ENCODE measurements around the gene CUEDC2. TPM values are rescaled to one million over a fixed set of nuclear protein-coding genes. Genes with fewer than 3 reads are reported as not detected.

CUEDC2 gene
- polyA plus RNA-seq, 1 donor = 38.7 TPM

DNA sequence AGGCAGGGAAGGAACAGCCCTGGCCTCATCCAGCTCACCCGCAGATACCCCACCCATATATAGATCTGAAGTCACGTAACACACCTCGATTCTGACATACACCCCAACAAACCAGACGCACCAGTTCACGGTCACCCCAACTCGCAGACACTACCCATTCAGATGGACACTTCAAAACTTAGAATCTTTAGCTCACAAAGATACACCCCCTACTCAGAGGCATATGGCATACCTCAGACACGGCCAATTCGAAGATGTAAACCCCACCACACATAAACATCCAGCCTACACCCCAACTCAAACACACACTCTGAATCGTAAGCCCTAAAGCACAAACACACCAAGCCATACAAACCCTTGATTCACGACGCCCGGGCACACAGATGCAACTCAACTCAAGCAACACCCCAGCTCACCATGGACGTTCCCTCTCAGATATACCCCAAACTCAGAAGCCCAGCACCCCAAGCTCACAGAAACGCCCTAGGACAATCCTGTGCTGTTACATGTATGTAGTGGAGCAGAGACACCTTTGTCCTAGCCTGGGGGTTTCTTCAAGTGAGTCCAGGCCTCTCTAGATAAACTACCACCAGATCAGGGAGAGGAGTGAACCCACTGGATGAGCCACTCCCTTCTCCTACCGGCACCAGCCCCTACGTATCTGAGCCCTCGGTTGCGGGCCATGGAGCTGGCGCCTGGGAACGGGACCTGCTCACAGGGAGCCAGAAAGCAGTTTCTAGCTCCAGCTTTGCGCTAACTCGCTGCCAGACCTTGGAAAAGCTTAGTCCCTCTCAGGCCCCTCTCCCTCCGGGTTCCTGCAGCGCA lies 22.6 kb downstream of the CUEDC2 start:
- DNase-seq = no peak
- WGBS (ENCODE audit: insufficient coverage, low lambda C conversion rate) = 40% methylated on average over 2 of the region's 24 CpGs
- H3K27me3 ChIP-seq (ENCODE audit: control insufficient read depth, insufficient read depth, low read length) = peaks cover 64% of the 10 kb centered on the region
- peaks cover 29% of the 10 kb centered on the region for H3K4me1 ChIP-seq (ENCODE audit: control insufficient read depth, insufficient read depth, low read length)
- peak overlapping the region; percentile 80 for H3K27ac ChIP-seq (ENCODE audit: low read length)
- peak overlapping the region; percentile 49 for H3K4me3 ChIP-seq (ENCODE audit: low read length)
- H3K36me3 ChIP-seq (ENCODE audit: control insufficient read depth, insufficient read depth, low read length) = peaks cover 9% of the 10 kb centered on the region
- peaks cover 6% of the 10 kb centered on the region for H3K9me3 ChIP-seq (ENCODE audit: control insufficient read depth, low read depth, low read length)

DNA sequence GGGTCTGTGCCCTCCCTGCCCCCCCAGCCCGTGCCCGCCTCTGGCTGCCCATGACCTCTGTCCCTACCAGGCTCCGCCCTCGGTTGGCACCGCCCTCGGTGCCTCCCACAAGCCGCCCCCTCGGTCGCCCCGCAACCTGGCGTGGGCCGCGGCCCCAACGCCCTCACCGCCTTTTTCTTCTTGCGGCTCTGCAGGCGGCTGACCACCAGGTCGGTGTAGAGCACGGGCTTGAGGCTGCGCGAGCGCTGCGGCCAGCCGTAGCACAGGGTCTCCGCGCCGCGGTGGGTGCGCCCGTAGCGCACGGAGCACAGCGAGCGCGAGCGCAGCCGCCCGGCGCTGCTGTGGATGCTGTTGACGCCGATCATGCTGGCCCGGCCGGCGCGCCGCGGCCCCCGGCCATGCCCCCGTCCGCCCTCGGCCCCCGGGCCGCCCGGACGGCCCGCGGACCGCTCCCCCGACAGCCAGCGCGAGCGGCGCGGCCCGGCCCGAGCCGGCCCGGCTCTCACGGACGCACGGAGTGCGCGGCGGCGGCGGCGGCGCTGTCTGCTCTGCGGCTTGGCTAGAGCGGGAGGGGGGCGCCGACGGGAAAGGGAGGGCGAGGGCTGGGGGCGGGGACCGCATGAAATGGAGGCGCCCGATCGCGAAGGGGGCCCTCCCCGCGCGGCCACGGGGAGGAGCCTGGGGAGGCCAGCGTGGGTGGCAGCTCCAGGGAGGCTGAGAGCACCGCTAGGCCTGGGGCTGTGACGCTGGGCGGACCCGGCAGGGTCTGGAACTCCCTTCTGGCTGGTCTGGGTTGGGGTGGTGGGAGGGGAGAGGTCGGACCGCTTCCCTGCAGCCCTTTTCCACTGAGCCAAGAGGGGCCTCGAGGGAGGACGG lies 23.4 kb downstream of the CUEDC2 start:
- peak overlapping the region; percentile 80 for H3K27ac ChIP-seq (ENCODE audit: low read length)
- peaks cover 29% of the 10 kb centered on the region for H3K4me1 ChIP-seq (ENCODE audit: control insufficient read depth, insufficient read depth, low read length)
- peak; percentile 66 to 70 for DNase-seq
- no CpG with 5 or more reads among the region's 103 CpGs for WGBS (ENCODE audit: insufficient coverage, low lambda C conversion rate)
- peak overlapping the region; percentile 49 for H3K4me3 ChIP-seq (ENCODE audit: low read length)
- H3K9me3 ChIP-seq (ENCODE audit: control insufficient read depth, low read depth, low read length) = peaks cover 3% of the 10 kb centered on the region
- peaks cover 16% of the 10 kb centered on the region for H3K36me3 ChIP-seq (ENCODE audit: control insufficient read depth, insufficient read depth, low read length)
- peaks cover 61% of the 10 kb centered on the region for H3K27me3 ChIP-seq (ENCODE audit: control insufficient read depth, insufficient read depth, low read length)

GRCh38 chr10:102408131-102408727 lies 24.1 kb downstream of the CUEDC2 start:
- Histone ChIP-seq H3K27me3 (ENCODE audit: control insufficient read depth, insufficient read depth, low read length) (peaks cover 56% of the 10 kb centered on the region), H3K9me3 (ENCODE audit: control insufficient read depth, low read depth, low read length) (peaks cover 3% of the 10 kb centered on the region), H3K27ac (ENCODE audit: low read length) (peak overlapping the region; percentile 78), H3K4me1 (ENCODE audit: control insufficient read depth, insufficient read depth, low read length) (peaks cover 25% of the 10 kb centered on the region), H3K36me3 (ENCODE audit: control insufficient read depth, insufficient read depth, low read length) (peaks cover 23% of the 10 kb centered on the region), H3K4me3 (ENCODE audit: low read length) (peak overlapping the region; percentile 45)
- DNase-seq = no peak
- WGBS (ENCODE audit: insufficient coverage, low lambda C conversion rate) = no CpG with 5 or more reads among the region's 14 CpGs

DNA sequence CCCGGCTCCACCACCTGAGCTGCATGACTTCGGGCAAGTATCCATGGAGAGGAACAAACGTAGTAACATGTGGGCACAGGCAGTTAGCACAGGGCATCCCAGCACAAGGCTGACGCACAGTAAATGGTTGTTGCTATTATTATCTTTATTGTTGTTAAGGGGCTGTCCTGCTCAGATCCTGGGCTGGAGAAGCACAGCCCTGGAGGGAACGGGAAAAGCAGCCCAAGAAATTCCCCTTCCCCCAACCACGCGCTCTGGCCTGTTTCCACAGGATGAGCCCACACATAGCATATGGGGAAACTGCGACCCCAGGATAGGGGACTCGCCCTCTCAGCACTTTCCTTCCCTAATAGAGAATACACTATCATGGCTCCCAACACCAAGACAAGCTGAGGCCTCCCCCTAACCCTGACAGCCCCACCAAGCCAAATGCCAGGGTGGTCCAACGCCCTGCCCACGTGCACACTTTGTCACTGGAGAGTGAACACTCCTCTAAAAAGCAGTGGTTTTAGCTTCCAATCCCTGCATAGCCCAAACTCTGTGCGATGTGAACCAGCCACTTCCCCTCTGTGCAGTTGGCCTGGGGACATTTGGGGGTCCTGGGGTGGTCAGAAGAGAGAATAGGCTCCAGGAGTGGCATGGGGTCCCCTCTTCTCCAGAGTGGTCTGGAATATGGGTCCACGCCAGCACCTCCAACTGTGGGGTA lies 24.8 kb downstream of the CUEDC2 start:
- Histone ChIP-seq H3K9me3 (ENCODE audit: control insufficient read depth, low read depth, low read length) (peaks cover 3% of the 10 kb centered on the region), H3K4me3 (ENCODE audit: low read length) (peak overlapping the region; percentile 17), H3K27ac (ENCODE audit: low read length) (peak overlapping the region; percentile 78), H3K36me3 (ENCODE audit: control insufficient read depth, insufficient read depth, low read length) (peaks cover 26% of the 10 kb centered on the region), H3K27me3 (ENCODE audit: control insufficient read depth, insufficient read depth, low read length) (peaks cover 50% of the 10 kb centered on the region), H3K4me1 (ENCODE audit: control insufficient read depth, insufficient read depth, low read length) (peaks cover 22% of the 10 kb centered on the region)
- no peak for DNase-seq
- WGBS (ENCODE audit: insufficient coverage, low lambda C conversion rate) = no CpG with 5 or more reads among the region's 13 CpGs

- WGBS (ENCODE audit: insufficient coverage, low lambda C conversion rate) = no CpG with 5 or more reads among the region's 2 CpGs
- peaks cover 42% of the 10 kb centered on the region for H3K27me3 ChIP-seq (ENCODE audit: control insufficient read depth, insufficient read depth, low read length)
- H3K27ac ChIP-seq (ENCODE audit: low read length) = peak overlapping the region; percentile 78
- peaks cover 24% of the 10 kb centered on the region for H3K4me1 ChIP-seq (ENCODE audit: control insufficient read depth, insufficient read depth, low read length)
- H3K9me3 ChIP-seq (ENCODE audit: control insufficient read depth, low read depth, low read length) = peaks cover 3% of the 10 kb centered on the region
- H3K4me3 ChIP-seq (ENCODE audit: low read length) = no peak overlapping the region
- peaks cover 31% of the 10 kb centered on the region for H3K36me3 ChIP-seq (ENCODE audit: control insufficient read depth, insufficient read depth, low read length)
- no peak for DNase-seq
Measured at GRCh38 chr10:102406815-102407214, 25.6 kb downstream of the CUEDC2 start.

DNA sequence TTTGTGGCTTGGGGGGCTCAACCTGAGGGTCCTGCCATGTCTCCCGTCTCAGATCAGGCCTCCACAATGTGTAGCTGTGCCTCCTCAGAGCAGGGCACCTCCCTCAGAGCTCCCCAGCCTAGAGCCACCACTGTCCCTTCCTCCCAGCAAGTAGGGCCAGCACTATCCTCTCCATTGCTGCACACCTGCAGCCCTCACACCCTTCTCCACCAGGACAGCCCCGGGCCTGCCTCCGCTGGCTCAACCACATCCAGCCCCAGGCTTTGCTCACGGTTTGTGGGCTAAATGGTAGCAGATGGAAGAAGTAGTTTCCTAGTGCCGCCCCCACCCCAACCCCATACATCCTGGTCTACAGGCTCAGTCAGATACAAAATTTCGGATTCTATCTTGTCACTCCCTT lies 26.7 kb downstream of the CUEDC2 start:
- Histone ChIP-seq H3K4me1 (ENCODE audit: control insufficient read depth, insufficient read depth, low read length) (peaks cover 23% of the 10 kb centered on the region), H3K27me3 (ENCODE audit: control insufficient read depth, insufficient read depth, low read length) (peaks cover 30% of the 10 kb centered on the region), H3K9me3 (ENCODE audit: control insufficient read depth, low read depth, low read length) (peaks cover 3% of the 10 kb centered on the region), H3K36me3 (ENCODE audit: control insufficient read depth, insufficient read depth, low read length) (peaks cover 43% of the 10 kb centered on the region), H3K27ac (ENCODE audit: low read length) (no peak overlapping the region), H3K4me3 (ENCODE audit: low read length) (no peak overlapping the region)
- no CpG with 5 or more reads among the region's 6 CpGs for WGBS (ENCODE audit: insufficient coverage, low lambda C conversion rate)
- DNase-seq = no peak

DNA sequence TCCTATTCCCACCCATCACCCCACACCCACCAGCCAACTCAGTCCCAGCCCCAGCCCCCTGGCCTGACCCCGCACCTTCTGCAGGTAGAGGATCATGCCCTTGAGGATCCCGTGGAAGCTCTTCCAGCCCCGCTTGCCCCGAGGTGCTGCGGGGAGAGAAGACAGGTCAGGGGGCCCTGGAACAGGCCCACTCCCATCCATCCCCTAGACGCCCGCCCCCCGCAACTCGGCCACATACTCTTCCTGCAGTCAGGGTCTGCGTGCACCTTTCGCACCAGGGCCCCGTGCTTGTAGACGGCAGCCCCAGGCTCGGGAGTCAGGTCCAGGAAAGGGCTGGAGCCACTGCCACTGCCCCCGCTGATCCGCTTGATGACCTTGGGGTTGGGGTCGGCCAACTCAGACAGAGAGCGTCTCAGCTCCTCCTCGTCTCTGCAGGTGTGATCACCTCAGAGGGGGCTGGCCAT lies 27.2 kb downstream of the CUEDC2 start:
- Histone ChIP-seq H3K36me3 (ENCODE audit: control insufficient read depth, insufficient read depth, low read length) (peaks cover 48% of the 10 kb centered on the region), H3K9me3 (ENCODE audit: control insufficient read depth, low read depth, low read length) (peaks cover 3% of the 10 kb centered on the region), H3K27me3 (ENCODE audit: control insufficient read depth, insufficient read depth, low read length) (peaks cover 26% of the 10 kb centered on the region), H3K27ac (ENCODE audit: low read length) (no peak overlapping the region), H3K4me3 (ENCODE audit: low read length) (no peak overlapping the region), H3K4me1 (ENCODE audit: control insufficient read depth, insufficient read depth, low read length) (peaks cover 18% of the 10 kb centered on the region)
- WGBS (ENCODE audit: insufficient coverage, low lambda C conversion rate) = no CpG with 5 or more reads among the region's 19 CpGs
- DNase-seq = no peak

GRCh38 chr10:102404361-102405107 lies 27.8 kb downstream of the CUEDC2 start:
- WGBS (ENCODE audit: insufficient coverage, low lambda C conversion rate) = no CpG with 5 or more reads among the region's 17 CpGs
- Histone ChIP-seq H3K36me3 (ENCODE audit: control insufficient read depth, insufficient read depth, low read length) (peaks cover 52% of the 10 kb centered on the region), H3K4me1 (ENCODE audit: control insufficient read depth, insufficient read depth, low read length) (peaks cover 15% of the 10 kb centered on the region), H3K9me3 (ENCODE audit: control insufficient read depth, low read depth, low read length) (peaks cover 3% of the 10 kb centered on the region), H3K4me3 (ENCODE audit: low read length) (no peak overlapping the region), H3K27ac (ENCODE audit: low read length) (no peak overlapping the region), H3K27me3 (ENCODE audit: control insufficient read depth, insufficient read depth, low read length) (peaks cover 19% of the 10 kb centered on the region)
- DNase-seq = no peak

GRCh38 chr10:102403115-102403514 lies 29.3 kb downstream of the CUEDC2 start:
- no peak overlapping the region for H3K27ac ChIP-seq (ENCODE audit: low read length)
- no peak for DNase-seq
- H3K36me3 ChIP-seq (ENCODE audit: control insufficient read depth, insufficient read depth, low read length) = peaks cover 57% of the 10 kb centered on the region
- WGBS (ENCODE audit: insufficient coverage, low lambda C conversion rate) = no CpG with 5 or more reads among the region's 13 CpGs
- peaks cover 8% of the 10 kb centered on the region for H3K4me1 ChIP-seq (ENCODE audit: control insufficient read depth, insufficient read depth, low read length)
- H3K4me3 ChIP-seq (ENCODE audit: low read length) = no peak overlapping the region
- H3K27me3 ChIP-seq (ENCODE audit: control insufficient read depth, insufficient read depth, low read length) = peaks cover 8% of the 10 kb centered on the region
- H3K9me3 ChIP-seq (ENCODE audit: control insufficient read depth, low read depth, low read length) = no peaks in the 10 kb centered on the region

Measured in large intestine (tissue), 3 donors.